Measurements from ENCODE around the gene OSCP1. TPM values are rescaled to one million over a fixed set of nuclear protein-coding genes. Genes with fewer than 3 reads are reported as not detected.

The OSCP1 gene
- total and polyA plus RNA-seq, 4 donors: 20.0 to 27.9 (median 22.7) TPM

GRCh38 chr1:36398370-36398977 lies 51.8 kb downstream of the OSCP1 start:
- WGBS (ENCODE audit: insufficient coverage): 97% methylated on average over 4 of the region's 7 CpGs
- H3K4me3 ChIP-seq (ENCODE audit: low read depth, low read length): peak overlapping the region; percentile 91
- no peaks in the 10 kb centered on the region for H3K9me3 ChIP-seq (ENCODE audit: control insufficient read depth, insufficient read depth, low read length)
- H3K27me3 ChIP-seq (ENCODE audit: control insufficient read depth, insufficient read depth, low read length): no peaks in the 10 kb centered on the region
- DNase-seq (ENCODE audit: low read depth in 4 of 6, low spot score in 6 of 6): no peak
- H3K4me1 ChIP-seq (ENCODE audit: control insufficient read depth, insufficient read depth, low read length): peaks cover 23% of the 10 kb centered on the region
- peaks cover 8% of the 10 kb centered on the region for H3K36me3 ChIP-seq (ENCODE audit: control insufficient read depth, insufficient read depth, low read length)
- H3K27ac ChIP-seq (ENCODE audit: low read depth, low read length): peak overlapping the region; percentile 90

GRCh38 chr1:36397378-36398230 lies 52.6 kb downstream of the OSCP1 start, which contains the start of gene LSM10:
Gene LSM10, minus strand, starts transcription at chr1:36397908. Its CDS starts 3,779 bp downstream, at chr1:36394129.
- peak; percentile 89 to 99 (median 94) for DNase-seq (ENCODE audit: low read depth in 4 of 6, low spot score in 6 of 6)
- 0% methylated on average over 60 of the region's 60 CpGs for WGBS (ENCODE audit: insufficient coverage)

GRCh38 chr1:36397083-36397377 lies 53.2 kb downstream of the OSCP1 start:
- peaks cover 21% of the 10 kb centered on the region for H3K36me3 ChIP-seq (ENCODE audit: control insufficient read depth, insufficient read depth, low read length)
- no peaks in the 10 kb centered on the region for H3K9me3 ChIP-seq (ENCODE audit: control insufficient read depth, insufficient read depth, low read length)
- 3% methylated on average over 5 of the region's 5 CpGs for WGBS (ENCODE audit: insufficient coverage)
- H3K4me1 ChIP-seq (ENCODE audit: control insufficient read depth, insufficient read depth, low read length): peaks cover 21% of the 10 kb centered on the region
- no peak for DNase-seq (ENCODE audit: low read depth in 4 of 6, low spot score in 6 of 6)
- H3K27me3 ChIP-seq (ENCODE audit: control insufficient read depth, insufficient read depth, low read length): no peaks in the 10 kb centered on the region
- peak overlapping the region; percentile 90 for H3K27ac ChIP-seq (ENCODE audit: low read depth, low read length)
- peak overlapping the region; percentile 91 for H3K4me3 ChIP-seq (ENCODE audit: low read depth, low read length)

More at GRCh38 chr1:36397378-36398230, 52.6 kb downstream of the OSCP1 start, which contains the start of gene LSM10:
- peaks cover 16% of the 10 kb centered on the region for H3K36me3 ChIP-seq (ENCODE audit: control insufficient read depth, insufficient read depth, low read length)
- peak within 1 kb of the TSS; percentile 90 for H3K27ac ChIP-seq (ENCODE audit: low read depth, low read length)
- peak within 1 kb of the TSS; percentile 91 for H3K4me3 ChIP-seq (ENCODE audit: low read depth, low read length)
- no peaks in the 10 kb centered on the region for H3K27me3 ChIP-seq (ENCODE audit: control insufficient read depth, insufficient read depth, low read length)
- no peaks in the 10 kb centered on the region for H3K9me3 ChIP-seq (ENCODE audit: control insufficient read depth, insufficient read depth, low read length)
- H3K4me1 ChIP-seq (ENCODE audit: control insufficient read depth, insufficient read depth, low read length): peaks cover 23% of the 10 kb centered on the region

GRCh38 chr1:36396359-36396758 lies 53.9 kb downstream of the OSCP1 start:
- Histone ChIP-seq H3K36me3 (ENCODE audit: control insufficient read depth, insufficient read depth, low read length) (peaks cover 28% of the 10 kb centered on the region), H3K4me1 (ENCODE audit: control insufficient read depth, insufficient read depth, low read length) (peaks cover 19% of the 10 kb centered on the region), H3K27ac (ENCODE audit: low read depth, low read length) (no peak overlapping the region), H3K4me3 (ENCODE audit: low read depth, low read length) (no peak overlapping the region), H3K27me3 (ENCODE audit: control insufficient read depth, insufficient read depth, low read length) (no peaks in the 10 kb centered on the region), H3K9me3 (ENCODE audit: control insufficient read depth, insufficient read depth, low read length) (no peaks in the 10 kb centered on the region)
- 93% methylated on average over 5 of the region's 6 CpGs for WGBS (ENCODE audit: insufficient coverage)
- no peak for DNase-seq (ENCODE audit: low read depth in 4 of 6, low spot score in 6 of 6)

GRCh38 chr1:36393686-36394085 lies 56.6 kb downstream of the OSCP1 start:
- no peaks in the 10 kb centered on the region for H3K9me3 ChIP-seq (ENCODE audit: control insufficient read depth, insufficient read depth, low read length)
- H3K36me3 ChIP-seq (ENCODE audit: control insufficient read depth, insufficient read depth, low read length): peaks cover 43% of the 10 kb centered on the region
- WGBS (ENCODE audit: insufficient coverage): 95% methylated on average over 19 of the region's 19 CpGs

DNA sequence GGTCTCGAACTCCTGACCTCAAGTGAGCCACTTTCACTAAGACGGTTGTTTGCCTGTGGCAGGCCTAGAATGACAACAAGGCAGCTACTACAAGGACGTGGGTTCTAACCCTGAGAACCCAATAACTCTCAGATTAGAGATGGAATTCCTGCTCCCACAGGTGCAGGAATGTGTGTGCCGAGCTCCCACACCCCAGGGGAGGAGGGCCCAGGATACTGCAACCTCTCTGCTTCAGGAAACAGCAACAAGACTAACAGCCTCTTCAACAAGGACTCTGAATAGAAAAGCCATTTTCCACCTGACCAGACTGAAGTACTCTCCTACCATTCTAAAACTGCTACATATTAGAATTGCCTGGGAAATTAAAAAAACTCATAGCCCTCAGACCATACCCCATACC lies 57.4 kb downstream of the OSCP1 start:
- Histone ChIP-seq H3K4me3 (ENCODE audit: low read depth, low read length) (no peak overlapping the region), H3K9me3 (ENCODE audit: control insufficient read depth, insufficient read depth, low read length) (no peaks in the 10 kb centered on the region), H3K36me3 (ENCODE audit: control insufficient read depth, insufficient read depth, low read length) (peaks cover 43% of the 10 kb centered on the region), H3K27ac (ENCODE audit: low read depth, low read length) (no peak overlapping the region), H3K4me1 (ENCODE audit: control insufficient read depth, insufficient read depth, low read length) (peaks cover 12% of the 10 kb centered on the region), H3K27me3 (ENCODE audit: control insufficient read depth, insufficient read depth, low read length) (no peaks in the 10 kb centered on the region)
- 89% methylated on average over 4 of the region's 4 CpGs for WGBS (ENCODE audit: insufficient coverage)
- DNase-seq (ENCODE audit: low read depth in 4 of 6, low spot score in 6 of 6): no peak

More at GRCh38 chr1:36393686-36394085, 56.6 kb downstream of the OSCP1 start:
- Histone ChIP-seq H3K4me1 (ENCODE audit: control insufficient read depth, insufficient read depth, low read length) (peaks cover 19% of the 10 kb centered on the region), H3K27ac (ENCODE audit: low read depth, low read length) (no peak overlapping the region), H3K4me3 (ENCODE audit: low read depth, low read length) (no peak overlapping the region), H3K27me3 (ENCODE audit: control insufficient read depth, insufficient read depth, low read length) (no peaks in the 10 kb centered on the region)
- DNase-seq (ENCODE audit: low read depth in 4 of 6, low spot score in 6 of 6): no peak

DNA sequence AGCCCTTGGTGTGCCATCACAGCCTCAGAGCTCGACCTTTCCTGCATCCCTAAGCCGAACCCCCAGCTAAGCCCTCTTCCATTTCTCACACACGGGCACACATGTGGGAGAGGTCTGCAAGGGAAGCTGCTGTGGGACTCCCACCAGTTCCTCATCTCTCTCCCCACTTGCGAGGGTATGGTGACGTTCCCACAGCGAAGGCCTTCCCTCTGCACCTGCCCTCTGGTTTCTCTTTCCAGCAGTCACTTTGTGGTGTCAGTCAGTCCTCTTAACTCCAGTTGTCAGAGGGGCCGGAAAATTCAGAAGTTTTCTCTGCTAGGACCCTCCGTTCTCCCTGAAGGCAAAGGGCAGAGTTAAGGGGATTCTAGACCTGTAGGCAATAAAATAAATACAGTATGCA lies 59.0 kb downstream of the OSCP1 start:
- Histone ChIP-seq H3K36me3 (ENCODE audit: control insufficient read depth, insufficient read depth, low read length) (peaks cover 43% of the 10 kb centered on the region), H3K4me3 (ENCODE audit: low read depth, low read length) (no peak overlapping the region), H3K4me1 (ENCODE audit: control insufficient read depth, insufficient read depth, low read length) (peaks cover 10% of the 10 kb centered on the region), H3K9me3 (ENCODE audit: control insufficient read depth, insufficient read depth, low read length) (no peaks in the 10 kb centered on the region), H3K27me3 (ENCODE audit: control insufficient read depth, insufficient read depth, low read length) (no peaks in the 10 kb centered on the region), H3K27ac (ENCODE audit: low read depth, low read length) (no peak overlapping the region)
- no peak for DNase-seq (ENCODE audit: low read depth in 4 of 6, low spot score in 6 of 6)
- 86% methylated on average over 6 of the region's 8 CpGs for WGBS (ENCODE audit: insufficient coverage)

DNA sequence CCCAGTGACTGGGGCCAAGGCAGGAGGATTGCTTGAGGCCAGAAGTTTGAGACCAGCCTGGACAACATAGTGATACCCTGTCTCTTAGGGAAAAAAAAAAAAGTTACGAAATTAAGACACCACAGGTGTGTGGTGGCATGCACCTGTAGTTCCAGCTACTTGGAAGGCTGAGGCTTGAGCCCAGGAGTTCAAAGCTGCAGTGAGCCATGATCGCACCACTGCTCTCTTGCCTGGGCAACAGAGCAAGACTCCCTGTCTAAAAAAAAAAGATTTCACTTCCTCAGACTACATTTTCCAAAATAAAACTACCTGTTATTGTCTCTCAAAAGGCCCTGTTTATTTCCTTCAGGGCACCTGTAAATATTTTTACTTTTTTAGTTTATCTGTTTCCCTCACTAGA lies 59.8 kb downstream of the OSCP1 start:
- Histone ChIP-seq H3K27ac (ENCODE audit: low read depth, low read length) (no peak overlapping the region), H3K4me1 (ENCODE audit: control insufficient read depth, insufficient read depth, low read length) (peaks cover 9% of the 10 kb centered on the region), H3K36me3 (ENCODE audit: control insufficient read depth, insufficient read depth, low read length) (peaks cover 43% of the 10 kb centered on the region), H3K9me3 (ENCODE audit: control insufficient read depth, insufficient read depth, low read length) (no peaks in the 10 kb centered on the region), H3K27me3 (ENCODE audit: control insufficient read depth, insufficient read depth, low read length) (no peaks in the 10 kb centered on the region), H3K4me3 (ENCODE audit: low read depth, low read length) (no peak overlapping the region)
- 86% methylated on average over 2 of the region's 2 CpGs for WGBS (ENCODE audit: insufficient coverage)
- no peak for DNase-seq (ENCODE audit: low read depth in 4 of 6, low spot score in 6 of 6)

GRCh38 chr1:36389999-36390398 lies 60.3 kb downstream of the OSCP1 start:
- WGBS (ENCODE audit: insufficient coverage): 100% methylated on average over 1 of the region's 1 CpG

More at GRCh38 chr1:36389999-36390398, 60.3 kb downstream of the OSCP1 start:
- H3K4me3 ChIP-seq (ENCODE audit: low read depth, low read length): no peak overlapping the region
- no peak for DNase-seq (ENCODE audit: low read depth in 4 of 6, low spot score in 6 of 6)
- H3K4me1 ChIP-seq (ENCODE audit: control insufficient read depth, insufficient read depth, low read length): peaks cover 12% of the 10 kb centered on the region
- H3K36me3 ChIP-seq (ENCODE audit: control insufficient read depth, insufficient read depth, low read length): peaks cover 43% of the 10 kb centered on the region
- no peaks in the 10 kb centered on the region for H3K27me3 ChIP-seq (ENCODE audit: control insufficient read depth, insufficient read depth, low read length)
- H3K27ac ChIP-seq (ENCODE audit: low read depth, low read length): no peak overlapping the region
- H3K9me3 ChIP-seq (ENCODE audit: control insufficient read depth, insufficient read depth, low read length): no peaks in the 10 kb centered on the region

Measured in spinal cord (tissue), 10 donors.